Esophagus squamous epithelium (tissue), 4 donors: Measurements from ENCODE around the gene EXOC1.

Source experiments
- CTCF ChIP-seq, 6 experiments: fragments of 450-650 bp in 4 of 6; fragments of 200-600 bp in 2 of 6; sonication (generic) in 2 of 6; IDR thresholded peaks; one replicate each; pipeline ENCODE4 v1.5.1; 2016 to 2019; ENCODE audit warnings: antibody characterized with exemption in 6 of 6, mild to moderate bottlenecking in 4 of 6, moderate library complexity in 4 of 6
- POLR2A ChIP-seq, 4 donors: fragments of 450-650 bp; IDR thresholded peaks; one replicate each; pipeline ENCODE4 v1.6.1; 2017; ENCODE audit warnings: antibody characterized with exemption in 4 of 4, mild to moderate bottlenecking in 4 of 4, moderate library complexity in 3 of 4

DNA sequence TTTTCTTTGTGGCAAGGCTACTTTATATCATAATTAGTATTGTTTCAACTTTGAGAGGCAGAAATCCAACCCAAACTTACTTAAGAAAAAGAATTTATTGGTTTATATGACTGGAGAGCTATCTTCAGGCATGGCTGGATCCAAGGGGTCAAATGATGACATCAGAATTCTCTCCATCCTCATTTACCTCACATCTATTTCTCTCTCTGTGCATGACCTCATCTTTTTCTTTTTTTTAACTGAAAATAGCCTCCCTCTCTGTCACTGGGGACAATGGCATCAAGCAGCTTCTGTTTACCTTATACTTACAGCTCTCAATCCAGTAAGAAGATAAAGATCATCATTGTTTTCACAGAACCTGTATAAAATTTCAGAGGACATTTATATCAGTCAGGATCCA, 45.9 kb upstream of the EXOC1 start:
- no peak for TF ChIP-seq CTCF (IDR thresholded peaks at IDR 0.05)
- no peak for TF ChIP-seq POLR2A (IDR thresholded peaks at IDR 0.05)
